Gastroesophageal sphincter (tissue), 4 donors: ENCODE data around the gene GPR42. TPM values are rescaled to one million over a fixed set of nuclear protein-coding genes. Genes with fewer than 3 reads are reported as not detected.

Experiments
- ATAC-seq: fragments of 150-250 bp; one replicate; pipeline ENCODE4 v1.9.1; 2016; ENCODE audit warnings: mild to moderate bottlenecking, moderate library complexity
- H3K27ac ChIP-seq, 4 donors: fragments of 200-600 bp; sonication (generic) in 3 of 4; 1 replicate in 3 of 4; 2 replicates in 1 of 4; pipeline ENCODE4 v1.5.1; 2016 to 2019
- H3K27me3 ChIP-seq: fragments of 200-600 bp; sonication (generic); one replicate; pipeline ENCODE4 v1.5.1; 2019
- H3K36me3 ChIP-seq, 2 donors: fragments of 200-600 bp; sonication (generic); one replicate each; pipeline ENCODE4 v1.5.1; 2019; ENCODE audit warnings: control low read depth in 1 of 2
- H3K4me1 ChIP-seq, 3 donors: fragments of 200-600 bp; sonication (generic); 1 replicate in 2 of 3; 2 replicates in 1 of 3; pipeline ENCODE4 v1.5.1; 2016 to 2019; ENCODE audit warnings: control low read depth in 2 of 3
- H3K4me3 ChIP-seq, 2 donors: fragments of 200-600 bp; sonication (generic); one replicate each; pipeline ENCODE4 v1.5.1; 2019; ENCODE audit warnings: mild to moderate bottlenecking in 1 of 2, moderate library complexity in 1 of 2
- H3K9me3 ChIP-seq, 3 donors: fragments of 200-600 bp; sonication (generic); one replicate each; pipeline ENCODE4 v1.5.1; 2017 to 2019; ENCODE audit warnings: control low read depth in 2 of 3
- CTCF ChIP-seq, 4 experiments: fragments of 200-600 bp in 2 of 4; fragments of 450-650 bp in 2 of 4; sonication (generic) in 1 of 4; IDR thresholded peaks; one replicate each; pipeline ENCODE4 v1.5.1; 2017 to 2019; ENCODE audit warnings: antibody characterized with exemption in 4 of 4, mild to moderate bottlenecking in 2 of 4, moderate library complexity in 2 of 4
- EP300 ChIP-seq: sonication (generic); formaldehyde crosslinking; IDR thresholded peaks from one replicate; pipeline ENCODE4 v1.6.1; 2017; ENCODE audit warnings: antibody characterized with exemption, mild to moderate bottlenecking
- POLR2A ChIP-seq, 2 donors: fragments of 450-650 bp; IDR thresholded peaks; one replicate each; pipeline ENCODE4 v1.6.1; 2017; ENCODE audit warnings: antibody characterized with exemption in 2 of 2, mild to moderate bottlenecking in 2 of 2, moderate library complexity in 1 of 2
- POLR2AphosphoS5 ChIP-seq: sonication (generic); formaldehyde crosslinking; IDR thresholded peaks from one replicate; pipeline ENCODE4 v1.6.1; 2017; ENCODE audit warnings: antibody characterized with exemption
- WGBS, 2 donors: methylation state at CpG; one replicate each; pipeline ENCODE4 v1.1.5; 2018; ENCODE audit warnings: low coverage in 1 of 2; 5-methylcytosine and 5-hydroxymethylcytosine counted together
- total RNA-seq, 4 donors: library from RNA; depleted of rRNA; stranded (reverse); fragments of >200 nt; gene quantifications; one replicate each; pipeline ENCODE4 v1.1.0, GENCODE V29; 2016

Gene GPR42
- total RNA-seq, 4 donors from 2014 or later: not detected

DNA sequence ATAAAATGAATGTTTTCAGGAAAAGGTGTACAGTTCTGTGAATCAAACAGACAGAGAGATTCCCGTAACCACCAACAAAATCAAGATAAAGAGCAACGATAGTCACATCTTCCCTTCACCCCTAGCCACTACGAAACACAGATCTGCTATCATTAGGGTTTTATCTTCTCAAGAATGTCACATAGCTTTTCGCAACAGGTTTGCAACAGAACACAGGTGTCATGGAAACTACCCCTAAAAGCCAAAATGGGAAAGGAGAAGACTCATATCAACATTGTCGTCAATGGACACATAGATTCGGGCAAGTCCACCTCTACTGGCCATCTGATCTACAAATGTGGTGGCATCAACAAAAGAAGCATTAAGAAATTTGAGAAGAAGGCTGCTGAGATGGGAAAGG lies 11.1 kb downstream of the GPR42 start:
- TF ChIP-seq CTCF (IDR thresholded peaks at IDR 0.05) (no peak), POLR2AphosphoS5 (no peak), EP300 (no peak), POLR2A (IDR thresholded peaks at IDR 0.05) (no peak)
- H3K27ac ChIP-seq: no peak overlapping the region
- 90 to 93% methylated on average over 4 of the region's 6 CpGs for WGBS, 2 donors

GRCh38 chr19:35383536-35383935 lies 12.7 kb downstream of the GPR42 start:
- no peak overlapping the region for H3K4me3 ChIP-seq
- H3K4me1 ChIP-seq: no peaks in the 10 kb centered on the region
- WGBS, 2 donors: 83% methylated on average over 2 of the region's 2 CpGs; no CpG with 5 or more reads in 1 of the 2 donors
- H3K9me3 ChIP-seq: peaks cover 0 to under 1% (median 0%) of the 10 kb centered on the region in 3 donors
- TF ChIP-seq CTCF (IDR thresholded peaks at IDR 0.05): no peak
- no peak for TF ChIP-seq POLR2AphosphoS5
- no peak for TF ChIP-seq POLR2A (IDR thresholded peaks at IDR 0.05)
- no peak for TF ChIP-seq EP300
- no peaks in the 10 kb centered on the region for H3K36me3 ChIP-seq
- H3K27ac ChIP-seq: no peak overlapping the region
- H3K27me3 ChIP-seq: peaks cover 50% of the 10 kb centered on the region
- no peak for ATAC-seq

More for the DNA sequence above, 11.1 kb downstream of the GPR42 start:
- Histone ChIP-seq H3K9me3 (peaks cover 0 to 5% (median 0%) of the 10 kb centered on the region in 3 donors), H3K27me3 (peaks cover 42% of the 10 kb centered on the region), H3K4me1 (no peaks in the 10 kb centered on the region), H3K4me3 (no peak overlapping the region), H3K36me3 (no peaks in the 10 kb centered on the region)
- no peak for ATAC-seq

DNA sequence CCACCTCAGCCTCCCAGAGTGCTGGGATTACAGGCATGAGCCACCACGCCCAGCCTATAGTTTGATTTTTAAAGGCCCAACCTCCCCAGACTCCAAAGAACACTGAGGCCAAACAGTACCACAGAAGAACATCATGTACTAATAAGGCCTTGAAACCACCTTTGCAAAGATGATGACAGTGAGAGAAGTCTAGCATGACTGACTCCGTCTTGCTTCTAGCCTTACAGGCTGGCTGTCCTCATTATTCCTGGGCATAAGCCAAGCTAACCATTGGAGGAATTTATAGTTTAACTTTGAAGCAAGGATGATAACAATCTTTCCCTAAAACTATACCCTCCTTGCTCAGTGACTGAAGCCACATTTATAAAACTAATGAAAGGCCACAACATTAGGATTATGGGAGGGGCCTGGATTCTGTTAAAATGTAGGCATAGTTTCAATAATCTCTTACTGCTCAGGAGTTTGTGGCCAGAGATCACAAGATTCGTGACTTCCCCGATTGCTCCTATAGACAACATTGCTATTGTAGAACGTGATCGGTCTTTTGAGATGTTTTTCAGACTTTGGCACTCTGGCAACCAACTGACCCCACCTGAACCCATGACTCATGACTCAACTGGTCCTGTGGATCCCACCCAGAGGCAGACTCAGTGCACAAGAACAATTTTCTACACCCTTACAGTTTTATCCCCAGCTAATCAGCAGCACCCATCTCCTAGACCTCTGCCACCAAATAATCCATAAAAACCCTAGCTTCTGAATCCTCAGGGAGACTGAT lies 17.6 kb downstream of the GPR42 start:
- ATAC-seq: no peak
- H3K4me1 ChIP-seq: no peaks in the 10 kb centered on the region
- H3K4me3 ChIP-seq: no peak overlapping the region
- 84 to 87% methylated on average over 6 of the region's 6 CpGs for whole genome bisulfite sequencing, 2 donors
- TF ChIP-seq CTCF (IDR thresholded peaks at IDR 0.05) (no peak), POLR2A (IDR thresholded peaks at IDR 0.05) (no peak), EP300 (no peak), POLR2AphosphoS5 (no peak)
- peaks cover 28% of the 10 kb centered on the region for H3K27me3 ChIP-seq
- H3K27ac ChIP-seq: no peak overlapping the region
- no peaks in the 10 kb centered on the region for H3K9me3 ChIP-seq
- no peaks in the 10 kb centered on the region for H3K36me3 ChIP-seq

- no peak for TF ChIP-seq EP300
- TF ChIP-seq POLR2A (IDR thresholded peaks at IDR 0.05): no peak
- TF ChIP-seq POLR2AphosphoS5: no peak
- no peak for TF ChIP-seq CTCF (IDR thresholded peaks at IDR 0.05)
- Histone ChIP-seq H3K27ac (no peak overlapping the region), H3K27me3 (peaks cover 23% of the 10 kb centered on the region), H3K4me3 (no peak overlapping the region), H3K9me3 (no peaks in the 10 kb centered on the region), H3K36me3 (no peaks in the 10 kb centered on the region), H3K4me1 (no peaks in the 10 kb centered on the region)
- no peak for ATAC-seq
- 65 to 70% methylated on average over 3 to 5 of the region's 6 CpGs for WGBS, 2 donors
Measured at GRCh38 chr19:35389192-35389861, 18.5 kb downstream of the GPR42 start.
